K562 (cell line): ENCODE measurements around the gene DTX1. TPM values are rescaled to one million over a fixed set of nuclear protein-coding genes. Genes with fewer than 3 reads are reported as not detected.

ENCODE experiments used
- ATAC-seq: fragments of 200-7000 bp; cut with Tn5 transposase; 3 replicates; pipeline ENCODE4 v1.9.1; 2020; ENCODE audit warnings: moderate library complexity
- BruUV-seq: library from RNA; stranded (reverse); fragments of 400-500 nt; replicated peaks from 2 replicates; lab custom pipeline; 2021; lab: Mats Ljungman, UMichigan
- CTCF ChIA-PET: fragments of 300-600 bp; formaldehyde crosslinking; extraction: SDS; loops from one replicate; lab custom pipeline; 2021; ENCODE audit warnings: low intra/inter-chr PET ratio; lab: Yijun Ruan, JAX
- POLR2A ChIA-PET: fragments of 300-600, 350-650 bp; sonication (Branson Sonifier 250); formaldehyde crosslinking; extraction: SDS; loops from one replicate; lab custom pipeline; 2021; ENCODE audit warnings: antibody characterized with exemption, inconsistent platforms; lab: Yijun Ruan, JAX
- DNase-seq, 4 experiments: peaks; one replicate each; pipeline versions ENCODE4 v3.0.0 to v3.0.0-alpha.2; 2011 to 2018; ENCODE audit warnings: low spot score in 3 of 4, mixed read lengths in 3 of 4; ENCODE audit errors: extremely low read depth in 1 of 4
- FAIRE-seq: peaks from 2 replicates; lab custom pipeline; 2011; peaks lifted over from hg19 to GRCh38; lab: Jason Lieb, UNC
- H2AFZ ChIP-seq: 2 replicates; pipeline ENCODE4 v1.6.0; 2011; ENCODE audit warnings: low read depth, low read length, control low read depth, inconsistent platforms
- H3K27ac ChIP-seq: fragments of 200-600 bp; 3 replicates; pipeline ENCODE4 v1.8.0; 2011; ENCODE audit warnings: low read depth, mild to moderate bottlenecking, control low read depth, inconsistent platforms, low read length, moderate library complexity, mixed read lengths; ENCODE audit errors: extremely low read depth
- H3K27me3 ChIP-seq, 2 experiments: fragments of 300-600 bp in 1 of 2; 2 replicates in 1 of 2; 3 replicates in 1 of 2; pipeline versions ENCODE4 v1.6.0 to v1.8.0; 2011; ENCODE audit warnings: inconsistent platforms in 2 of 2, low read length in 2 of 2, mild to moderate bottlenecking in 1 of 2, mixed read lengths in 1 of 2, moderate library complexity in 1 of 2; ENCODE audit not compliant: control insufficient read depth in 2 of 2, insufficient read depth in 2 of 2
- H3K36me3 ChIP-seq: fragments of 300-600 bp; 3 replicates; pipeline ENCODE4 v1.8.0; 2011; ENCODE audit warnings: mild to moderate bottlenecking, low read length, inconsistent platforms; ENCODE audit not compliant: control insufficient read depth, insufficient read depth
- H3K4me1 ChIP-seq, 2 experiments: fragments of 200-600 bp in 1 of 2; replicated peaks in 1 of 2; 2 replicates in 1 of 2; 3 replicates in 1 of 2; pipeline versions ENCODE4 v1.5.1 to v1.8.0; 2011; ENCODE audit warnings: inconsistent platforms in 2 of 2, low read length in 2 of 2, mild to moderate bottlenecking in 1 of 2, mixed read lengths in 1 of 2, moderate library complexity in 1 of 2; ENCODE audit not compliant: control insufficient read depth in 2 of 2, insufficient read depth in 2 of 2
- H3K4me2 ChIP-seq: 2 replicates; pipeline ENCODE4 v1.6.1; 2011; ENCODE audit warnings: low read length, control low read depth, inconsistent platforms, mixed read lengths; ENCODE audit not compliant: insufficient read depth
- H3K4me3 ChIP-seq: fragments of 200-600 bp; sonication (generic), shearing (Covaris generic); 2 replicates; pipeline ENCODE4 v1.5.1; 2016; ENCODE audit warnings: control low read depth, inconsistent platforms
- H3K79me2 ChIP-seq: fragments of 200-600 bp; 3 replicates; pipeline ENCODE4 v1.8.0; 2011; ENCODE audit warnings: low read length, inconsistent platforms; ENCODE audit not compliant: control insufficient read depth, insufficient read depth
- H3K9ac ChIP-seq, 2 experiments: 2 replicates each; pipeline versions ENCODE4 v1.6.0 to v1.6.1; 2011; ENCODE audit warnings: low read depth in 2 of 2, low read length in 2 of 2, control low read depth in 1 of 2, inconsistent platforms in 1 of 2, mild to moderate bottlenecking in 1 of 2, mixed read lengths in 1 of 2; ENCODE audit not compliant: insufficient read depth in 1 of 2
- H3K9me1 ChIP-seq: one replicate; pipeline ENCODE4 v1.6.0; 2011; ENCODE audit warnings: inconsistent platforms, mild to moderate bottlenecking, low read length, moderate library complexity; ENCODE audit not compliant: control insufficient read depth, insufficient read depth
- H3K9me3 ChIP-seq: replicated peaks from 2 replicates; pipeline ENCODE4 v1.5.1; 2011; ENCODE audit warnings: low read depth, low read length, inconsistent platforms; ENCODE audit not compliant: control insufficient read depth, insufficient read depth
- H4K20me1 ChIP-seq: replicated peaks from 2 replicates; pipeline ENCODE4 v1.6.1; 2011; ENCODE audit warnings: low read length, inconsistent platforms, mixed read lengths; ENCODE audit not compliant: control insufficient read depth, insufficient read depth
- CHD2 ChIP-seq: IDR thresholded peaks from 2 replicates; pipeline ENCODE4 v1.6.1; 2011; ENCODE audit warnings: low read depth, low read length
- E2F4 ChIP-seq: sonication (generic); formaldehyde crosslinking; IDR thresholded peaks from 2 replicates; pipeline ENCODE4 v1.8.0; 2022; ENCODE audit warnings: mild to moderate bottlenecking, low read depth, missing genetic modification reagents
- EP300 ChIP-seq: IDR thresholded peaks from 2 replicates; pipeline ENCODE4 v1.6.1; 2012; ENCODE audit warnings: low read length, improper control_type of control experiment
- HNRNPL ChIP-seq: fragments of 200-400 bp; formaldehyde crosslinking; IDR thresholded peaks from 2 replicates; pipeline ENCODE4 v1.6.1; 2017; ENCODE audit warnings: low read depth, mild to moderate bottlenecking, low read length
- NCOA6 ChIP-seq: fragments of 450-650 bp; IDR thresholded peaks from 2 replicates; pipeline ENCODE4 v1.6.1; 2017; ENCODE audit warnings: mild to moderate bottlenecking
- POLR2H ChIP-seq: IDR thresholded peaks from 2 replicates; pipeline ENCODE4 v1.6.1; 2016; ENCODE audit warnings: missing genetic modification characterization, low read depth, mild to moderate bottlenecking, control low read depth, missing compliant biosample characterization, moderate library complexity
- SIX5 ChIP-seq, 2 experiments: IDR thresholded peaks; 2 replicates each; pipeline ENCODE4 v1.6.1; 2011; ENCODE audit warnings: low read length in 2 of 2, borderline replicate concordance in 1 of 2, low read depth in 1 of 2, mild to moderate bottlenecking in 1 of 2, moderate library complexity in 1 of 2; ENCODE audit not compliant: insufficient read depth in 1 of 2
- SMARCA4 ChIP-seq: fragments of 450-650 bp; IDR thresholded peaks from 2 replicates; pipeline ENCODE4 v1.6.1; 2016
- TBL1XR1 ChIP-seq, 2 experiments: IDR thresholded peaks; 2 replicates each; pipeline ENCODE4 v1.6.1; 2012; ENCODE audit warnings: improper control_type of control experiment in 2 of 2, low read length in 2 of 2, mild to moderate bottlenecking in 1 of 2
- TCFL5 ChIP-seq: fragments of 250-450 bp; sonication (Bioruptor Pico); conservative IDR thresholded peaks from 2 replicates; pipeline ENCODE4 v1.6.1; 2021; ENCODE audit warnings: mild to moderate bottlenecking, moderate library complexity, matching md5 sums
- TFAM ChIP-seq: fragments of 250-450 bp; sonication (Bioruptor Pico); conservative IDR thresholded peaks from 2 replicates; pipeline ENCODE4 v1.5.0; 2021; ENCODE audit warnings: mild to moderate bottlenecking, moderate library complexity
- U2AF2 ChIP-seq: fragments of 200-400 bp; formaldehyde crosslinking; optimal IDR thresholded peaks from 2 replicates; pipeline ENCODE3; 2017; ENCODE audit warnings: low read depth, mild to moderate bottlenecking, low read length
- ZC3H4 ChIP-seq: sonication (generic); formaldehyde crosslinking; IDR thresholded peaks from 2 replicates; pipeline ENCODE4 v1.9.0; 2021; ENCODE audit warnings: missing genetic modification reagents, borderline replicate concordance
- ZNF668 ChIP-seq: fragments of 250-450 bp; sonication (Bioruptor Pico); IDR thresholded peaks from 2 replicates; pipeline ENCODE4 v1.8.0; 2022; ENCODE audit warnings: mild to moderate bottlenecking, inconsistent platforms
- ZNF77 ChIP-seq: fragments of 250-450 bp; sonication (Bioruptor Pico); IDR thresholded peaks from 2 replicates; pipeline ENCODE4 v1.5.0; 2020
- ZNF778 ChIP-seq: fragments of 450-650 bp; formaldehyde crosslinking; IDR thresholded peaks from 2 replicates; pipeline ENCODE4 v1.4.0; 2020; ENCODE audit warnings: mild to moderate bottlenecking, moderate library complexity
- WGBS: fragments of 100-300 bp; shearing (Covaris generic); methylation state at CpG from one replicate; pipeline ENCODE4 v1.1.6; 2016; ENCODE audit warnings: low coverage, mixed read lengths; ENCODE audit not compliant: insufficient coverage; ENCODE audit errors: missing lambda C conversion rate; 5-methylcytosine and 5-hydroxymethylcytosine counted together
- in situ Hi-C: fragments of 300-500 bp; cut with MboI; formaldehyde crosslinking; loops from 4 replicates; pipeline ENCODE4 v1.15.0; 2018; ENCODE audit warnings: inconsistent platforms, mixed read lengths
- intact Hi-C: fragments of 100-400 bp; cut with micrococcal nuclease; formaldehyde crosslinking; loops from 2 replicates; pipeline ENCODE4 v1.14.2; 2022
- polyA plus RNA-seq, 8 experiments: library from polyadenylated mRNA; depleted of rRNA in 4 of 8; stranded (reverse) in 5 of 8; unstranded in 3 of 8; fragments of >200 nt; fragmentation: Nextera tagmentation in 2 of 8; fragmentation: Illumina TruSeq in 1 of 8; extraction: Ambion mirVana in 2 of 8; extraction: Trizol in 1 of 8; gene quantifications; 2 replicates each; pipeline versions ENCODE4 v1.2.1 to v1.2.3, GENCODE V29; 2011 to 2014; ENCODE audit warnings: inconsistent platforms in 1 of 8, missing spikeins in 1 of 8
- total RNA-seq, 7 experiments: library from RNA; depleted of rRNA in 6 of 7; stranded (reverse); fragments of >200 nt in 6 of 7; fragmentation: Illumina TruSeq in 2 of 7; extraction: Trizol in 2 of 7; gene quantifications; 2 replicates each; pipeline versions ENCODE4 v1.2.1 to v1.2.3, GENCODE V29; 2011 to 2021; ENCODE audit warnings: low replicate concordance in 1 of 7

DTX1 gene
- total and polyA plus RNA-seq, 9 of the 15 experiments (the other 6 are each of a cell fraction or from before 2014, with no cell fraction given) = not detected

DNA sequence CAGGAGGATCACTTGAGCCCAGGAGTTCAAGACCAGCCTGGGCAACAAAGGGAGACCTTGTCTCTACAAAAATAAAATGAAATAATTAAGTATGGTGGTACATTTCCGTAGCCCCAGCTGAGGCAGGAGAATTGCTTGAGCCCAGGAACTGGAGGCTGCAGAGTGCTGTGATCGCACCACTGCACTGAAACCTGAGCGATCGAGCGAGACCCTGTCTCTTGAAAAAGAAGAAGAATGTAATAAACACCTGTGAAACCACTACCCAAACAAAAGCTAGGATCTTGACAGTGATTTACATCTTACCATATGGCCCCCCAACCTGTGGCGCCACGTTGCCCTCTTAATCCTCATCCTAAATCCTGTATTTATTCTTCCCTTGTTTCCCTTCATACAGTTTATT lies 5.7 kb upstream of the DTX1 start:
- H3K4me1 ChIP-seq = no peaks in the 10 kb centered on the region; a peak in 1 of 5 replicates
- ChIA-PET CTCF (interaction anchor here (1.3 to 1.4 kb wide), 2 partner anchors 48 to 862 kb away, joined by 3 read pairs; no protein-coding TSS in a partner anchor), POLR2A (no interaction called here)
- no peaks in the 10 kb centered on the region for H3K9me1 ChIP-seq
- no peak overlapping the region for H3K27ac ChIP-seq
- H3K79me2 ChIP-seq = no peaks in the 10 kb centered on the region
- no peak overlapping the region for H2AFZ ChIP-seq
- no peak for TF ChIP-seq TCFL5 (CRISPR knock-in tag)
- no peak for TF ChIP-seq NCOA6
- TF ChIP-seq CHD2 = no peak
- no peaks in the 10 kb centered on the region for H3K36me3 ChIP-seq
- H4K20me1 ChIP-seq = peaks cover 6% of the 10 kb centered on the region; the same call in 1 of the 2 replicates
- no peaks in the 10 kb centered on the region for H3K9me3 ChIP-seq
- 1% methylated on average over 7 of the region's 7 CpGs for WGBS
- BruUV-seq = no TSS peak
- FAIRE-seq (no peak), ATAC-seq (no peak), DNase-seq (no peak)
- H3K4me3 ChIP-seq = no peak overlapping the region
- H3K27me3 ChIP-seq = peaks cover 0 to 18% of the 10 kb centered on the region in 2 experiments; a peak in 3 of 5 replicates
- intact Hi-C loops = no loop called here
- no peak overlapping the region for H3K4me2 ChIP-seq
- in situ Hi-C loops = no loop called here
- H3K9ac ChIP-seq = no peak overlapping the region

DNA sequence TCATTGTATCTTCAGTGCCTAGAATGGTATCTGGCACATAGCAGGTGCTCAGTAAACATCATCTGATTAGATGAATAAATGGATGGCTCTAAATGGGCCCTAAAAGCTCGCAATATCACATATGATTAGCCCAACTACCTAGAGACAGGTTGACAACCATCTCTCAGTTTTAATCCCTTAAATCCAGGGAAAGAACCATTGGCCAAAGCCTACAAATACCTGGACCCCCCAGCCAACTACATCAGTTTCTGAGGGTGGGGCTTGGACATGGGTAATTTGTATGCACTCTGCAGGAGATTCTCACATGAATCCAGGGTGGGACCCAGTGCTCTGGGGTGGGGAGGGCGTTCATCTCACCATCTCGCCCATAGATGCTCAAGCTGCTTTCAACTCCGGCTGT lies 4.8 kb upstream of the DTX1 start:
- no TSS peak for BruUV-seq
- Histone ChIP-seq H3K79me2 (no peaks in the 10 kb centered on the region), H3K36me3 (no peaks in the 10 kb centered on the region), H4K20me1 (peaks cover 6% of the 10 kb centered on the region; the same call in 1 of the 2 replicates), H3K4me1 (peaks cover 0 to 4% of the 10 kb centered on the region in 2 experiments; a peak in 2 of 5 replicates), H3K9me1 (no peaks in the 10 kb centered on the region), H3K9me3 (no peaks in the 10 kb centered on the region), H3K27ac (no peak overlapping the region), H3K9ac (no peak overlapping the region), H3K4me2 (no peak overlapping the region), H3K4me3 (no peak overlapping the region), H2AFZ (no peak overlapping the region), H3K27me3 (peaks cover 5 to 28% of the 10 kb centered on the region in 2 experiments; a peak in 3 of 5 replicates)
- TF ChIP-seq TBL1XR1 (IDR thresholded peaks at IDR 0.05; ENCODE audit: low read length in 2 of 2) (no peak), ZNF668 (CRISPR knock-in tag) (no peak), ZC3H4 (CRISPR knock-in tag) (no peak), ZNF77 (CRISPR knock-in tag) (no peak), EP300 (no peak), SMARCA4 (no peak), ZNF778 (CRISPR knock-in tag) (no peak), SIX5 (IDR thresholded peaks at IDR 0.05; ENCODE audit: borderline replicate concordance in 1 of 2, insufficient read depth in 1 of 2, low read depth in 1 of 2, low read length in 2 of 2) (no peak), TFAM (CRISPR knock-in tag) (no peak), U2AF2 (no peak), POLR2H (no peak), E2F4 (CRISPR knock-in tag) (no peak), HNRNPL (no peak)
- 3% methylated on average over 4 of the region's 4 CpGs for WGBS
- intact Hi-C loops (no loop called here), in situ Hi-C loops (no loop called here)
- ChIA-PET POLR2A (interaction anchor here (0.6 to 1.0 kb wide), 2 partner anchors 10 to 200 kb away, joined by 3 to 4 read pairs; no protein-coding TSS in a partner anchor), CTCF (no interaction called here)
- FAIRE-seq (no peak), DNase-seq (no peak), ATAC-seq (no peak)
